Hepatocyte (in vitro differentiated cells): ENCODE results near the gene NLRC3.

ENCODE experiments used
- CTCF ChIP-seq: fragments of 200-600 bp; sonication (generic); IDR thresholded peaks from 2 replicates; pipeline ENCODE4 v1.5.1; 2016; ENCODE audit warnings: antibody characterized with exemption, mild to moderate bottlenecking; ENCODE audit not compliant: poor library complexity
- EZH2 ChIP-seq: fragments of 200-600 bp; sonication (generic); IDR thresholded peaks from 2 replicates; pipeline ENCODE4 v1.6.1; 2016; ENCODE audit warnings: antibody characterized with exemption, mild to moderate bottlenecking, borderline replicate concordance
- EZH2phosphoT487 ChIP-seq: fragments of 200-600 bp; sonication (generic); IDR thresholded peaks from one replicate; pipeline ENCODE4 v1.6.1; 2018; ENCODE audit warnings: antibody characterized with exemption, mild to moderate bottlenecking, low read depth, moderate library complexity; ENCODE audit not compliant: unreplicated experiment, severe bottlenecking

- TF ChIP-seq CTCF = no peak
- TF ChIP-seq EZH2 = no peak
- TF ChIP-seq EZH2phosphoT487 = no peak
These were observed 51.3 kb downstream of the NLRC3 start for GRCh38 chr16:3525951-3526350.
